H1 (cell line): Measurements from ENCODE around the gene CLP1. TPM values are rescaled to one million over a fixed set of nuclear protein-coding genes. Genes with fewer than 3 reads are reported as not detected.

Experiments
- CTCF ChIA-PET: fragments of 300-600 bp; sonication (Branson Sonifier 250); formaldehyde crosslinking; loops from one replicate; lab custom pipeline; 2021; ENCODE audit not compliant: partially characterized antibody; lab: Charles Lee
- POLR2A ChIA-PET: fragments of 300-600 bp; sonication (Branson Sonifier 250); formaldehyde crosslinking; loops from one replicate; lab custom pipeline; 2021; ENCODE audit warnings: inconsistent platforms; ENCODE audit not compliant: partially characterized antibody; lab: Charles Lee
- DNase-seq, 2 experiments: peaks; one replicate each; pipeline versions ENCODE4 v3.0.0 to v3.0.0-alpha.2; 2010 to 2022; ENCODE audit warnings: low spot score in 2 of 2, low read depth in 1 of 2, mixed read lengths in 1 of 2
- FAIRE-seq: peaks from 2 replicates; lab custom pipeline; 2011; peaks lifted over from hg19 to GRCh38; lab: Jason Lieb, UNC
- H2AFZ ChIP-seq: 2 replicates; pipeline ENCODE4 v1.8.1; 2012; ENCODE audit warnings: low read length, inconsistent platforms
- H2AK5ac ChIP-seq: 2 replicates; pipeline ENCODE4 v1.6.1; 2013; ENCODE audit warnings: low read depth, low read length
- H2BK120ac ChIP-seq: replicated peaks from 2 replicates; pipeline ENCODE3; 2013; ENCODE audit warnings: low read depth, low read length, inconsistent platforms
- H2BK12ac ChIP-seq: 2 replicates; pipeline ENCODE4 v1.6.1; 2013; ENCODE audit warnings: low read depth, low read length
- H2BK15ac ChIP-seq: 2 replicates; pipeline ENCODE4 v1.6.1; 2013; ENCODE audit warnings: low read length
- H2BK20ac ChIP-seq: 2 replicates; pipeline ENCODE4 v1.6.1; 2013; ENCODE audit warnings: low read length
- H2BK5ac ChIP-seq: 2 replicates; pipeline ENCODE4 v1.6.1; 2013; ENCODE audit warnings: low read depth, low read length
- H3K14ac ChIP-seq: 2 replicates; pipeline ENCODE4 v1.6.1; 2013; ENCODE audit warnings: inconsistent platforms; ENCODE audit not compliant: insufficient read length
- H3K18ac ChIP-seq: 2 replicates; pipeline ENCODE4 v1.6.1; 2013; ENCODE audit warnings: low read length; ENCODE audit errors: extremely low read depth
- H3K23ac ChIP-seq: 2 replicates; pipeline ENCODE4 v1.6.1; 2013; ENCODE audit warnings: inconsistent platforms; ENCODE audit not compliant: insufficient read length
- H3K23me2 ChIP-seq: 2 replicates; pipeline ENCODE4 v1.6.1; 2013; ENCODE audit warnings: low read depth, low read length
- H3K27ac ChIP-seq: 2 replicates; pipeline ENCODE4 v1.6.1; 2011; ENCODE audit warnings: low read depth, low read length, inconsistent platforms
- H3K27me3 ChIP-seq, 4 experiments: replicated peaks in 1 of 4; 1 replicate in 1 of 4; 2 replicates in 3 of 4; pipeline versions ENCODE4 v1.6.1 to v1.8.1; 2011 to 2013; ENCODE audit warnings: low read length in 3 of 4, mild to moderate bottlenecking in 3 of 4, inconsistent platforms in 2 of 4, mixed read lengths in 2 of 4, moderate library complexity in 1 of 4; ENCODE audit not compliant: control insufficient read depth in 3 of 4, insufficient read depth in 3 of 4; ENCODE audit errors: extremely low read depth in 1 of 4
- H3K36me3 ChIP-seq, 4 experiments: 2 replicates each; pipeline versions ENCODE4 v1.6.1 to v1.8.1; 2011 to 2013; ENCODE audit warnings: mild to moderate bottlenecking in 4 of 4, low read length in 3 of 4, moderate library complexity in 2 of 4, control low read depth in 1 of 4, inconsistent platforms in 1 of 4; ENCODE audit not compliant: insufficient read depth in 4 of 4, control insufficient read depth in 2 of 4
- H3K4ac ChIP-seq: replicated peaks from 2 replicates; pipeline ENCODE3; 2013; ENCODE audit warnings: low read length, low read depth, mixed read lengths, inconsistent platforms; ENCODE audit not compliant: insufficient read length
- H3K4me1 ChIP-seq, 4 experiments: replicated peaks in 1 of 4; 1 replicate in 1 of 4; 2 replicates in 3 of 4; pipeline versions ENCODE4 v1.6.1 to v1.8.1; 2011 to 2013; ENCODE audit warnings: low read length in 3 of 4, inconsistent platforms in 2 of 4, mixed read lengths in 1 of 4; ENCODE audit not compliant: insufficient read depth in 4 of 4, control insufficient read depth in 3 of 4
- H3K4me2 ChIP-seq, 2 experiments: 2 replicates each; pipeline versions ENCODE4 v1.6.1 to v1.8.1; 2011 to 2013; ENCODE audit warnings: low read depth in 2 of 2, low read length in 2 of 2, control low read depth in 1 of 2, inconsistent platforms in 1 of 2, mild to moderate bottlenecking in 1 of 2; ENCODE audit not compliant: insufficient read depth in 1 of 2
- H3K4me3 ChIP-seq, 4 experiments: fragments of 200-600, 300-600 bp in 1 of 4; sonication (generic), shearing (Covaris generic), sonication (Bioruptor Twin) in 1 of 4; 2 replicates each; pipeline versions ENCODE4 v1.5.1 to v1.8.1; 2011 to 2016; ENCODE audit warnings: low read length in 4 of 4, low read depth in 3 of 4, control low read depth in 2 of 4, inconsistent platforms in 2 of 4, mild to moderate bottlenecking in 2 of 4, mixed read lengths in 1 of 4, moderate library complexity in 1 of 4; ENCODE audit not compliant: insufficient read depth in 2 of 4; ENCODE audit errors: extremely low read depth in 1 of 4
- H3K56ac ChIP-seq: replicated peaks from 2 replicates; pipeline ENCODE3; 2013; ENCODE audit warnings: low read depth, mild to moderate bottlenecking, mixed read lengths, low read length, inconsistent platforms; ENCODE audit not compliant: insufficient read length
- H3K79me1 ChIP-seq: 2 replicates; pipeline ENCODE4 v1.6.1; 2013; ENCODE audit warnings: low read depth, low read length, control low read depth
- H3K79me2 ChIP-seq, 2 experiments: 2 replicates each; pipeline versions ENCODE4 v1.6.1 to v1.8.1; 2012 to 2013; ENCODE audit warnings: low read length in 2 of 2, mild to moderate bottlenecking in 2 of 2, inconsistent platforms in 1 of 2; ENCODE audit not compliant: insufficient read depth in 2 of 2, control insufficient read depth in 1 of 2
- H3K9ac ChIP-seq, 4 experiments: replicated peaks in 1 of 4; 1 replicate in 1 of 4; 2 replicates in 3 of 4; pipeline versions ENCODE4 v1.6.1 to v1.8.1; 2011 to 2013; ENCODE audit warnings: low read depth in 3 of 4, low read length in 3 of 4, control low read depth in 2 of 4, mild to moderate bottlenecking in 2 of 4, moderate library complexity in 2 of 4, inconsistent platforms in 1 of 4; ENCODE audit errors: extremely low read depth in 1 of 4
- H3K9me3 ChIP-seq, 2 experiments: 2 replicates each; pipeline versions ENCODE4 v1.6.1 to v1.8.1; 2012 to 2013; ENCODE audit warnings: mild to moderate bottlenecking in 2 of 2, moderate library complexity in 2 of 2, control low read depth in 1 of 2, inconsistent platforms in 1 of 2, low read depth in 1 of 2, low read length in 1 of 2, mixed read lengths in 1 of 2; ENCODE audit not compliant: insufficient read depth in 2 of 2
- H4K20me1 ChIP-seq, 2 experiments: replicated peaks in 1 of 2; 2 replicates each; pipeline versions ENCODE3 to v1.8.1; 2011 to 2013; ENCODE audit warnings: inconsistent platforms in 2 of 2, low read length in 2 of 2, mild to moderate bottlenecking in 1 of 2; ENCODE audit not compliant: insufficient read depth in 2 of 2, control insufficient read depth in 1 of 2
- H4K5ac ChIP-seq: 2 replicates; pipeline ENCODE4 v1.6.1; 2013; ENCODE audit warnings: low read length, low read depth, mixed read lengths, inconsistent platforms; ENCODE audit not compliant: insufficient read length
- H4K8ac ChIP-seq: 2 replicates; pipeline ENCODE4 v1.8.0; 2013; ENCODE audit warnings: mild to moderate bottlenecking, moderate library complexity, low read length, inconsistent platforms; ENCODE audit not compliant: insufficient read depth; ENCODE audit errors: extremely low read depth
- H4K91ac ChIP-seq: replicated peaks from 2 replicates; pipeline ENCODE3; 2013; ENCODE audit warnings: low read length, mixed read lengths, inconsistent platforms; ENCODE audit not compliant: insufficient read length
- CREB1 ChIP-seq: IDR thresholded peaks from 2 replicates; pipeline ENCODE4 v1.6.1; 2012; ENCODE audit warnings: inconsistent platforms
- WGBS, 2 experiments: shearing (Covaris generic) in 1 of 2; methylation state at CpG; one replicate each; pipeline versions ENCODE4 v1.1.6 to v1.1.7; 2013 to 2015; ENCODE audit warnings: low lambda C conversion rate in 2 of 2, mixed read lengths in 2 of 2, inconsistent platforms in 1 of 2, low coverage in 1 of 2, missing lambda C conversion rate in 1 of 2; ENCODE audit not compliant: insufficient replicate concordance in 2 of 2, insufficient coverage in 1 of 2, insufficient read length in 1 of 2; ENCODE audit errors: extremely low coverage in 1 of 2, missing lambda C conversion rate in 1 of 2; 5-methylcytosine and 5-hydroxymethylcytosine counted together
- polyA plus RNA-seq, 7 experiments: library from polyadenylated mRNA; depleted of rRNA in 3 of 7; stranded (reverse) in 5 of 7; unstranded in 2 of 7; fragments of >200 nt in 5 of 7; fragments of 200-250 nt in 2 of 7; gene quantifications; 1 replicate in 5 of 7; 2 replicates in 1 of 7; 4 replicates in 1 of 7; pipeline versions ENCODE4 v1.2.1 to v1.2.3, GENCODE V29; 2011 to 2013; ENCODE audit warnings: missing spikeins in 2 of 7, mixed read lengths in 2 of 7
- total RNA-seq: library from RNA; stranded (reverse); fragmentation: NEBNext Ultra II Directional; extraction: Animal tissue kit (Norgen Biotek cat#: 25700); gene quantifications from 2 replicates; pipeline ENCODE4 v1.2.1, GENCODE V29; 2021

The CLP1 gene
- total and polyA plus RNA-seq, 2 of the 8 experiments (the other 6 are each of a cell fraction or from before 2014, with no cell fraction given) = 29.4 to 29.9 TPM

- Histone ChIP-seq H2BK20ac (no peak overlapping the region), H3K4me1 (peaks cover under 1 to 4% (median under 1%) of the 10 kb centered on the region in 4 experiments), H2AK5ac (no peak overlapping the region), H4K5ac (no peak overlapping the region), H2BK12ac (no peak overlapping the region), H3K9ac (no peak overlapping the region), H3K4ac (no peak overlapping the region), H3K4me3 (no peak overlapping the region), H3K27ac (no peak overlapping the region), H2AFZ (no peak overlapping the region), H3K4me2 (no peak overlapping the region), H3K79me1 (no peaks in the 10 kb centered on the region), H2BK5ac (no peak overlapping the region), H4K91ac (no peak overlapping the region), H4K8ac (no peak overlapping the region), H3K14ac (no peak overlapping the region), H3K79me2 (no peaks in the 10 kb centered on the region), H3K23me2 (no peaks in the 10 kb centered on the region), H3K36me3 (no peaks in the 10 kb centered on the region), H2BK15ac (no peak overlapping the region), H2BK120ac (no peak overlapping the region), H3K56ac (no peak overlapping the region), H3K18ac (no peak overlapping the region), H3K23ac (no peak overlapping the region), H3K27me3 (no peaks in the 10 kb centered on the region; a peak in 1 of 7 replicates), H4K20me1 (no peaks in the 10 kb centered on the region), H3K9me3 (no peaks in the 10 kb centered on the region)
- ChIA-PET POLR2A (interaction anchor here (3.6 to 29.6 kb wide), 4 partner anchors 9 to 29 kb away, joined by 24 to 1546 read pairs (median 252); partner anchors contain the start of genes CLP1, SERPING1 and YPEL4), CTCF (interaction anchor here (1.1 to 3.9 kb wide), 8 partner anchors 9 to 174 kb away, joined by 4 to 24 read pairs (median 6); partner anchors contain the start of gene UBE2L6)
- FAIRE-seq (no peak), DNase-seq (no peak)
- 93% methylated on average over 5 of the region's 5 CpGs; no CpG with 5 or more reads in 1 of the 2 experiments for WGBS, 2 experiments
- TF ChIP-seq CREB1 = no peak
Measured at GRCh38 chr11:57632116-57632515, 25.4 kb upstream of the CLP1 start.
